ENCODE results near the gene TRIP11.

The TRIP11 gene

DNA sequence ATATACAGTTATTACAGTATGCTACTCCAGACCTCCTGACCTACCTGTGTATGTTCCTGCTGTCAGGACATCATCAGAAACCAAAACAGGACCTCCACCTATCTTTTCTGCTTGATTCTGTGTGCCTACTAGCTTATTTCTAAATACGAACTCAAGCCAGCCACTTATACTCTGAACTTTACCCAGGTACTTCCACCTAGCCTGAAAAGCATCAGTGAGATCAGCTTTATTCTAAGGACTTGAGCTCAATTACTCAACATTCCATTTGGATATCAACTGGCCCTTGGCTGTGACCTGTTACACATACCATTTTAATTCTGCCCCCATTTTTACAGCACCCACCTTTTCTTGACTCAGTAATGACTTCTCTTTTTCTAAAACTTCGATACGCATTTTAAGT, 29.2 kb downstream of the TRIP11 start:
- DNase-seq (ENCODE audit: low read depth) = no peak

DNA sequence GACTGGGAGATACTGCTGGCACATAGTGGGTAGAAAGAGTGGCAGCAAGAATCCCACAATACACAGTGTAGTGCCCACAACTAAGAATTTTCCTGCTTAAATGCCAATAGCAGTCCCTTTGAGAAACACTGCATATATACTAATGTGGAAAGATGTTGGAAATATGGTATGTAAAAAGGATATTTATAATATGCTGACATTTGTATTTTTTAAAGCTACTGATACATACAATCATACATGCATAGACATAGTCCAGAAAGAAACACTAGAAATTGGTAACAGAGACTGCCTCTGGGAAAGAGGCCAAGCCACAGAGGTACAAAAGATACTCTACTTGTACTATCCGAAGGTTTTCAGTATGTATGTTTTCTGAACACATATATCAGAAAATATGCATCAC, 30.3 kb downstream of the TRIP11 start:
- no peak for DNase-seq (ENCODE audit: low read depth)

GRCh38 chr14:92005019-92005418, 34.8 kb downstream of the TRIP11 start:
- no peak for DNase-seq (ENCODE audit: low read depth)

DNA sequence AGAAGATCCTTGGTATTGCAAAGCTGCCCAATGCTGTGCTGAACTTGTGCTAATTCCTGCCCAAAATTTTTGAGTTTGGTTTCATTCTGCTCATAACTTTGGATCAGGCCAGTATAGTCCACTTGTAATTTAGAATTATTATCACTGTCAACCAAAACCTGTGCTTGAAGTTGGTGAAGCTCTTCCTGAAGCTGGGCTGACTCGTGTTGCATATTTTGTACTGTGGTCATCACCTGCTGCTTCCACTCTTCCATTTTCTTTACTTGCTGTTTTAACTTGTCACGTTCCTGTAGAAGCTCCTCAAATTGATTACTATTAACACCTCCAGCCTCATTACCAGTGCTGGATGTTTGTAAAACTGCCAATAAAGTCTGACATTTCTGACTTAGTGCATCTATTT, 35.8 kb downstream of the TRIP11 start:
- no peak for DNase-seq (ENCODE audit: low read depth)

GRCh38 chr14:91998667-91999570, 40.9 kb downstream of the TRIP11 start:
- no peak for DNase-seq (ENCODE audit: low read depth)

- DNase-seq (ENCODE audit: low read depth) = no peak
Observed at GRCh38 chr14:91997492-91997891, 42.4 kb downstream of the TRIP11 start.

- no peak for DNase-seq (ENCODE audit: low read depth)
Observed at GRCh38 chr14:91996948-91997371, 42.9 kb downstream of the TRIP11 start.

DNA sequence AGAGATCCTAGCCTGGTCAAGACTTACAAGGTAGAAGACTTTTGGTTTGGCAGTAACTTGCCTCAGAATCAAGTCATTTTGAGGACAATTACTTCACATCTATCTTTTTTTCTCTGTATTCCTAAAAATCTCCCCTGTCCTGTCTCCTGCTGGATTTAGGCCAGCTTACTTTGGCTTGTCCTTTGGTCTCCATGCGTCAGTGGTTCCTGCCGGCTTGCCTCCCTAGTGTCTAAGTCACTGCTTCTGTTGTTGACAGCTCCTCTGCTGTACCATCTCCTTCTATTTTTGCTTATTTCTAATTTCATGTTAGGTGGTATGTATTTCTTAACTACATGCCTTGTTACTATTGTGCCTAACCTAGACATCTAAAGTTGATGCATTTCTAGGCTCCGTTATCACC, 52.7 kb downstream of the TRIP11 start:
- DNase-seq (ENCODE audit: low read depth) = no peak

GRCh38 chr14:91985521-91986255, 54.2 kb downstream of the TRIP11 start:
- no peak for DNase-seq (ENCODE audit: low read depth)

DNA sequence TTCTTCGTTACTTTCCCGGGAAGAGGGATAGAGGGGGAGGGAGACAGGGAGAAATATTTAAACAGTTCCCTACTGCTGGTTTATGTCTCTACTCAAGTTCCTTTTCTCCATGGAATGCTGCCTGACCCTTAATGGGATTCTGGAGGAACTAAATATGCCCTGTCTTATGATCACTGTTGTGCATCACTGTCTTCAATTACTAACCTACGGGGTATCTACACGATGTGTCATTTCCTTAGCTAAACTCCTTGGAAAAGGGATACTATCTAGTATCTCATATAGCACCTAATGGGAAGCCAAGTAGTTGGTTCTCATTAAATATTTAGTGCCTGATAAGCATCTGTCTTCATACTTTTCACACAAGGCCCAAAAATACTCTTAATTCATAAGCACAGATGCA, 54.9 kb downstream of the TRIP11 start:
- DNase-seq (ENCODE audit: low read depth) = no peak

GRCh38 chr14:91983588-91983987, 56.3 kb downstream of the TRIP11 start:
- DNase-seq (ENCODE audit: low read depth) = no peak

GRCh38 chr14:91980157-91980556, 59.7 kb downstream of the TRIP11 start:
- no peak for DNase-seq (ENCODE audit: low read depth)

- DNase-seq (ENCODE audit: low read depth) = no peak
Observed at GRCh38 chr14:91977884-91978283, 62.0 kb downstream of the TRIP11 start.

DNA sequence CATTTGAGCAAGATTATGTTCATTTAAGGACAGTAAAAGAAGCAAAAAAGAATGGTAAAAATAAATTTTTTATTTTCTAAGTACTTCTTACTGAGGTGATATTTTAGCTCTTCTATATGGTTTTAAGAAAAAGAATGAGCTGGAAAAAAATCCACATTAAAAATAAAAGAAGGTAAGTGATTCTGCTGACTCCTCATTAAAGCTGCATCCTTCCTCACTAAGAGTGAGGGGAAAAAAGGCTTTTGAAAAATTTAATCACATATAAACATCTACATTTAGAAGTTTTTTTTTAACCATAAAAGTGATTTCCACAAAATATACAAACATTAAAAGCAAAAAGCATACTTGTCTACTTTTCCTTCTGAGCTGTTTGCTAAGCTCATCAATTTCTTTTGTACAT, 64.1 kb downstream of the TRIP11 start:
- no peak for DNase-seq (ENCODE audit: low read depth)

- DNase-seq (ENCODE audit: low read depth) = no peak
Observed at GRCh38 chr14:91971188-91971778, 68.6 kb downstream of the TRIP11 start.

- no peak for DNase-seq (ENCODE audit: low read depth)
Observed at GRCh38 chr14:91968280-91968679, 71.6 kb downstream of the TRIP11 start.

- DNase-seq (ENCODE audit: low read depth) = no peak
Observed at GRCh38 chr14:91964724-91965123, 75.1 kb downstream of the TRIP11 start.

GRCh38 chr14:91964011-91964410, 75.8 kb downstream of the TRIP11 start:
- DNase-seq (ENCODE audit: low read depth) = no peak

- DNase-seq (ENCODE audit: low read depth) = no peak
Observed at GRCh38 chr14:91963465-91963864, 76.4 kb downstream of the TRIP11 start.

DNA sequence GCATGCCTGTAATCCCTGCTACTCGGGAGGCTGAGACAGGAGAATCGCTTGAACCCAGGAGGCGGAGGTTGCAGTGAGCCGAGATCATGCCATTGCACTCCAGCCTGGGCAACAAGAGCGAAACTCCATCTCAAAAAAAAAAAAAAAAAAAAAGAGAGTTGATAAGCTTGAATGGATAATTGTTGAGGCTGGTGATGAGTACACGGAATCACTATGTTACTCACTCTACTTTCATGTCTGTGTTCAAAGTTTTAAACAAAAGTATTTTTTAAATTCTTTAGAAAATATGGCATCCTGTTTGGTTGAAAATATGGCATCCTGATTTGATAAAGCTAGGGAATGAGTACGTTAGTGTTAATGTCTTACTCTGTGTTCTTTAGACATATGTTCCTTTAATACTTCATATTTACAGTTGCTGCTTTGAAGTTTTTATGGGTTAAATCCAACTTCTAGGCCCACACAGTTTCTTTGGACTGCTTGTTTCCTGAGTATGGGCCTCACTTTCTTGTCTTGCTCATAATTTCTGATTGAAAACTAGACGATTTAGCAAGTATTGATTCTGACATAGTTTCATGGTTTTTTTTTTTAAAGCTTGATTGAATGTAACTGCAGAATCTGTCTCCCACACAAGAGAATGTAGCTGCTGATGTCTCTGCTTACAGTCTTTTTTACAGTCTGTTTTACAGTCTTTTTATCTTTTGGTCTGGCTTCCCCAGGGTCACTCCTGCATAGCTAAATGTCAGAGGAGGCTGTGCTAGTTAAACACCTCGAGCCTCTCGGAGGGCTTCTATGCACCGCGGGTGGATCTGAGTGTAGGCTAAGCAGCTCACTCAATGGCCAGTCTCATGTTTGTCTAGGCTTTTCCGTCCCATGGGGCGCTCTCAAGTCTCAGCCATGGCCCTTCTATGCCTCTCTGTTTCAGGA, 78.3 kb downstream of the TRIP11 start:
- no peak for DNase-seq (ENCODE audit: low read depth)

DNA sequence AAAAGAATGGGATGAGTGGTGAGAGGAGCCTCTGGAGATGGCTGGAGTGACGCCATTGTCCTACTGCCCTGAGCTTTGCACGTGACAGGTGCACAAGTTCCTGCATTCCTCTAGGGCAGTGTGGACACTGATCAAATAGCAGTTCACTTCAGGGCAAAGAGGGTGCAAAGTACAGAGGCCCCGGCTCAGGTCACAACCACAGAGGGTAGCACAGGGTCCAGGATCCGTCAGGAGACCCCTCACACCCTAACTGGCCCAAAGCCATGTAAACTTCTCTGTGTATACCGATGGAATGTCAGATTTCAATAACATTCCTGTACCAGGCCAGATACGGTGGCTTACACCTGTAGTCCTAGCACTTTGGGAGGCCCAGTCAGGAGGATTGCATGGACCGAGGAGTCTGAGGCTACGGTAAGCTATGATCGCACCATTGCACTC, 82.0 kb downstream of the TRIP11 start:
- DNase-seq (ENCODE audit: low read depth) = no peak

DNA sequence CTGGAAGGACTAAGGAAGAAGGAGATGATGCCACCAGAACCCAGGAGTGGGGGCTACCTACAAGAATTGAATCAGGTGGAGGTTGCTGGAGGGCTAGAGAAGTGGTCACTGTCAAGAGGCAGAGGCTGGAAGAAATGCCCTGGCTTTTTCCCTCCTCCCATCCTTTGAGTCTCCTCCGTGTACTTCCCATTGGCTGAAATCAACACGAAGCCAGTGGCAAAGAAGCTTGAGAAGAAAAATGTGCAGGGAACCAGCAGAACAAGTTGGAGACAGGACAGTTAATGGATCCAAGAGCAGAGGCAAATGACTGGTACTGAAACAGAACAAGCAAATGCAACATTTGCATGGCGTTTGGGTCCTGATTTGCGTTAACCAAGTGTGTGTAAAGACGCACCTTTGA, 83.2 kb downstream of the TRIP11 start:
- no peak for DNase-seq (ENCODE audit: low read depth)
